OCI-LY7 (cell line): Measurements from ENCODE around the gene COA8. TPM values are rescaled to one million over a fixed set of nuclear protein-coding genes. Genes with fewer than 3 reads are reported as not detected.
A peak's percentile ranks its signal among the peaks of the same experiment; 100 is the strongest.

Experiments
- BruUV-seq: library from RNA; stranded (reverse); fragments of 400-500 nt; replicated peaks from 2 replicates; lab custom pipeline; 2021; lab: Mats Ljungman, UMichigan
- CTCF ChIA-PET: fragments of 300-600 bp; sonication (Branson Sonifier 250); formaldehyde crosslinking; loops from one replicate; lab custom pipeline; 2022; ENCODE audit warnings: antibody characterized with exemption; ENCODE audit not compliant: unreplicated experiment; lab: Charles Lee
- POLR2A ChIA-PET: fragments of 300-600 bp; sonication (Branson Sonifier 250); formaldehyde crosslinking; loops from one replicate; lab custom pipeline; 2022; ENCODE audit warnings: antibody characterized with exemption; lab: Charles Lee
- DNase-seq: peaks from one replicate; pipeline ENCODE4 v3.0.0-alpha.2; 2015; ENCODE audit warnings: low spot score
- H2AFZ ChIP-seq: fragments of 200-600 bp; sonication (generic), shearing (Covaris generic); 2 replicates; pipeline ENCODE4 v1.6.1; 2014; ENCODE audit warnings: mild to moderate bottlenecking, antibody characterized with exemption, low read length, moderate library complexity
- H3K27ac ChIP-seq: fragments of 200-600 bp; sonication (generic); 2 replicates; pipeline ENCODE4 v1.5.1; 2014; ENCODE audit warnings: mixed run types, low read depth, mild to moderate bottlenecking, moderate library complexity, low read length, inconsistent platforms; ENCODE audit not compliant: poor library complexity, severe bottlenecking
- H3K36me3 ChIP-seq: fragments of 200-600 bp; sonication (generic); 2 replicates; pipeline ENCODE4 v1.6.1; 2014; ENCODE audit warnings: mild to moderate bottlenecking, antibody characterized with exemption, low read length, moderate library complexity, mixed read lengths; ENCODE audit not compliant: insufficient read depth
- H3K4me1 ChIP-seq: fragments of 200-600 bp; sonication (generic); 2 replicates; pipeline ENCODE4 v1.5.1; 2014; ENCODE audit warnings: mild to moderate bottlenecking, low read length; ENCODE audit not compliant: insufficient read depth, poor library complexity, severe bottlenecking
- H3K4me2 ChIP-seq: fragments of 200-600 bp; sonication (generic); 2 replicates; pipeline ENCODE4 v1.6.1; 2014; ENCODE audit warnings: mild to moderate bottlenecking, low read length
- H3K4me3 ChIP-seq: fragments of 200-600 bp; sonication (generic); 2 replicates; pipeline ENCODE4 v1.5.1; 2014; ENCODE audit warnings: mild to moderate bottlenecking, low read depth, low read length; ENCODE audit not compliant: poor library complexity, severe bottlenecking
- H3K79me2 ChIP-seq: fragments of 200-600 bp; sonication (generic); 2 replicates; pipeline ENCODE4 v1.6.1; 2016; ENCODE audit warnings: low read depth, mild to moderate bottlenecking, low read length, moderate library complexity, mixed read lengths; ENCODE audit not compliant: insufficient read depth
- H3K9me2 ChIP-seq: fragments of 200-600 bp; sonication (generic); 2 replicates; pipeline ENCODE4 v1.6.1; 2016; ENCODE audit warnings: mild to moderate bottlenecking, low read length, mixed read lengths; ENCODE audit not compliant: insufficient read depth
- H3K9me3 ChIP-seq: fragments of 200-600 bp; sonication (generic); 2 replicates; pipeline ENCODE4 v1.6.1; 2014; ENCODE audit warnings: mild to moderate bottlenecking, mixed run types, low read length, mixed read lengths
- H4K20me1 ChIP-seq: fragments of 200-600 bp; sonication (generic); 2 replicates; pipeline ENCODE4 v1.6.1; 2014; ENCODE audit warnings: mild to moderate bottlenecking, antibody characterized with exemption, low read length, moderate library complexity, mixed read lengths; ENCODE audit not compliant: insufficient read depth
- EZH2phosphoT487 ChIP-seq: fragments of 200-600 bp; sonication (generic); IDR thresholded peaks from 2 replicates; pipeline ENCODE4 v1.6.1; 2018; ENCODE audit warnings: low read depth, borderline replicate concordance, mild to moderate bottlenecking, mixed run types, antibody characterized with exemption, low read length, moderate library complexity, mixed read lengths
- intact Hi-C: fragments of 100-400 bp; cut with micrococcal nuclease; formaldehyde crosslinking; loops from one replicate; pipeline ENCODE4 v1.10.0; 2022; ENCODE audit not compliant: unreplicated experiment
- total RNA-seq, 2 experiments: library from RNA; depleted of rRNA in 1 of 2; stranded (reverse); fragments of >200 nt in 1 of 2; shearing (Covaris generic) in 1 of 2; gene quantifications; 2 replicates each; pipeline ENCODE4 v1.2.3, GENCODE V29; 2014 to 2022
- TF ChIP-seq, protein P1 (sequence below): fragments of 200-600 bp; sonication (generic); conservative IDR thresholded peaks from 2 replicates; pipeline ENCODE4 v1.5.1; 2014; ENCODE audit warnings: mild to moderate bottlenecking, antibody characterized with exemption, low read length, moderate library complexity, mixed read lengths

COA8 gene
- total RNA-seq, 2 experiments from 2014 or later, result 18.7 to 33.0 TPM

DNA sequence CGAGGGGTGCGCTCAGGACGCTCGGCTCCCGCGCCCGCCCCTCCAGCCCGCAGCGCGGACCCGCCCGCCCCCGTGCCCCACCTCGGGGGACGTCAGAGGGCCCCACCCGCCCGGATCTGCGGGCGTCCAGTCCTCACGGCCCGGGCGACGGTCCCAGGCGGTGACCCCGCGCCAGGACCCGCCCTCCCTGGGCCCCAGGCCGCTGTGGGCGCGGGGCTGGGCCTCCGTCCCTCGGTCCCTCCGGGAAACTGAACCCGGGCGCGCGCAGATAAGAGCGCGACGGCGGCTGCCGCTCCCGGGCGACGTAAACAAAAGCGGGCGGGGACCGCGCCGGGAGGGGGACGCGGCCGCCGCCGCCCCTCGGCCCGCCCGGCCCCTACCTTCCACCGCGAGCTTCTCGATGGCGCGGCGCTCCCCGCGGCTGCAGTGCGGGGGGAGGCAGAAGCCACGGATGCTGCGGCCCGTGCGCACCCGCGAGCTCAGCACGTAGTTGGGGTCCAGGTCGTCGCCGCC is 41.3 kb upstream of the COA8 start:
- no peak overlapping the region for H3K27ac ChIP-seq
- CTCF ChIA-PET, result interaction anchor here (0.5 to 0.6 kb wide), 2 partner anchors 29 to 153 kb away, joined by 3 read pairs; no protein-coding TSS in a partner anchor
- no TSS peak for BruUV-seq
- H3K4me2 ChIP-seq, result peak overlapping the region; percentile 62
- no peaks in the 10 kb centered on the region for H3K79me2 ChIP-seq
- H3K9me2 ChIP-seq, result no peaks in the 10 kb centered on the region
- H2AFZ ChIP-seq, result no peak overlapping the region
- peaks cover 17% of the 10 kb centered on the region for H3K4me1 ChIP-seq
- no peak for TF ChIP-seq EZH2phosphoT487
- TF ChIP-seq, protein P1, sequence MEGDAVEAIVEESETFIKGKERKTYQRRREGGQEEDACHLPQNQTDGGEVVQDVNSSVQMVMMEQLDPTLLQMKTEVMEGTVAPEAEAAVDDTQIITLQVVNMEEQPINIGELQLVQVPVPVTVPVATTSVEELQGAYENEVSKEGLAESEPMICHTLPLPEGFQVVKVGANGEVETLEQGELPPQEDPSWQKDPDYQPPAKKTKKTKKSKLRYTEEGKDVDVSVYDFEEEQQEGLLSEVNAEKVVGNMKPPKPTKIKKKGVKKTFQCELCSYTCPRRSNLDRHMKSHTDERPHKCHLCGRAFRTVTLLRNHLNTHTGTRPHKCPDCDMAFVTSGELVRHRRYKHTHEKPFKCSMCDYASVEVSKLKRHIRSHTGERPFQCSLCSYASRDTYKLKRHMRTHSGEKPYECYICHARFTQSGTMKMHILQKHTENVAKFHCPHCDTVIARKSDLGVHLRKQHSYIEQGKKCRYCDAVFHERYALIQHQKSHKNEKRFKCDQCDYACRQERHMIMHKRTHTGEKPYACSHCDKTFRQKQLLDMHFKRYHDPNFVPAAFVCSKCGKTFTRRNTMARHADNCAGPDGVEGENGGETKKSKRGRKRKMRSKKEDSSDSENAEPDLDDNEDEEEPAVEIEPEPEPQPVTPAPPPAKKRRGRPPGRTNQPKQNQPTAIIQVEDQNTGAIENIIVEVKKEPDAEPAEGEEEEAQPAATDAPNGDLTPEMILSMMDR, result no peak
- H4K20me1 ChIP-seq, result no peaks in the 10 kb centered on the region; the same call in 1 of the 2 replicates
- no peak for DNase-seq
- POLR2A ChIA-PET, result no interaction called here
- peak overlapping the region; percentile 52 for H3K4me3 ChIP-seq
- intact Hi-C loops, result no loop called here
- no peaks in the 10 kb centered on the region for H3K36me3 ChIP-seq
- no peaks in the 10 kb centered on the region for H3K9me3 ChIP-seq

DNA sequence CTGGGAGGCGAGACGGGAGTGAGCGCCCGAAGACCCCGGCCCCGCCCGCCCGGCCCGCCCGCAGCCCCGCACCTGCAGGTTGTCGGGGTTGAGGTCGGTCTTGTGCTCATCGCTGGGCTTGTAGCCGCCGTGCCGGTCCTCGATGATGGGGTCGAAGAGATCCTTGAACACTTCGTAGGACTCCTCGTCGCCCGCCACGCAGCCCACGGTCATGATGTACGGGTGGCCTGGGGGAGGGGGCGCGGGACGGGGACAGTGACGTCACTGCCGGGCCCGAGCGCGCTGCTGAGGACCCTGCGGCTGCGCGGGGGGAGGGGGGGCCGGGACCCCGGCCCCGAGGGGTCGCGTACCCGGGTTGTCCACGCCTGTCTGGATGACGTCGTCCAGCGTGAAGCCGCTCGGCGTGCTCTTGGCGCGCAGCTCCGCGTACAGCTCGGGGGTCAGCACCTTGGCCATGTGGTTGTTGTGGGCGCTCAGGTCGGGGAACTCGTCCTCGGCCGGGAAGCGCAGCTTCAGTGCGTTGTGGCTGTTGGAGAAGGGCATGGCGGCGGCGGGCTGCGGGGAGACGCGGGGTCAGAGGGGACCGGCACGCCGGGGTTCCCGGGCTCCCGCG is 40.7 kb upstream of the COA8 start:
- Histone ChIP-seq H3K4me1 (peaks cover 18% of the 10 kb centered on the region), H3K9me2 (no peaks in the 10 kb centered on the region), H3K4me3 (peak overlapping the region; percentile 52), H3K27ac (no peak overlapping the region), H2AFZ (no peak overlapping the region), H3K4me2 (peak overlapping the region; percentile 62), H3K9me3 (no peaks in the 10 kb centered on the region), H3K79me2 (no peaks in the 10 kb centered on the region), H3K36me3 (no peaks in the 10 kb centered on the region), H4K20me1 (no peaks in the 10 kb centered on the region; the same call in 1 of the 2 replicates)
- BruUV-seq, result no TSS peak
- intact Hi-C loops, result no loop called here
- no peak for DNase-seq
- ChIA-PET POLR2A (no interaction called here), CTCF (no interaction called here)
- TF ChIP-seq, protein P1, result no peak
- no peak for TF ChIP-seq EZH2phosphoT487
